Body of pancreas (tissue), 4 donors: ENCODE data around the gene HAO1. TPM values are rescaled to one million over a fixed set of nuclear protein-coding genes. Genes with fewer than 3 reads are reported as not detected.
A peak's percentile ranks its signal among the peaks of the same experiment; 100 is the strongest.

Source experiments
- ATAC-seq: fragments of 150-250 bp; one replicate; pipeline ENCODE4 v1.9.1; 2016
- DNase-seq, 4 donors: peaks; one replicate each; pipeline ENCODE4 v3.0.0-alpha.2; 2019
- H3K27ac ChIP-seq, 4 donors: fragments of 200-600 bp; sonication (generic); 1 replicate in 3 of 4; 2 replicates in 1 of 4; pipeline versions ENCODE4 v1.5.1 to v1.6.1; 2016 to 2019; ENCODE audit warnings: mild to moderate bottlenecking in 1 of 4, mixed read lengths in 1 of 4, moderate library complexity in 1 of 4
- H3K27me3 ChIP-seq, 2 donors: fragments of 200-600 bp; sonication (generic); one replicate each; pipeline ENCODE4 v1.6.0; 2016; ENCODE audit warnings: mild to moderate bottlenecking in 1 of 2
- H3K36me3 ChIP-seq, 2 donors: fragments of 200-600 bp; sonication (generic); replicated peaks in 1 of 2; 2 replicates each; pipeline ENCODE4 v1.5.1; 2016; ENCODE audit warnings: low read depth in 2 of 2; ENCODE audit not compliant: insufficient read depth in 1 of 2
- H3K4me1 ChIP-seq: fragments of 200-600 bp; sonication (generic); one replicate; pipeline ENCODE4 v1.6.0; 2016
- H3K4me3 ChIP-seq, 2 donors: fragments of 200-600 bp; sonication (generic); 1 replicate in 1 of 2; 2 replicates in 1 of 2; pipeline ENCODE4 v1.5.1; 2016 to 2019
- H3K9me3 ChIP-seq, 3 donors: fragments of 200-600 bp; sonication (generic); 1 replicate in 2 of 3; 2 replicates in 1 of 3; pipeline ENCODE4 v1.5.1; 2016
- CTCF ChIP-seq, 7 experiments: fragments of 450-650 bp in 4 of 7; fragments of 200-600 bp in 3 of 7; sonication (generic) in 3 of 7; IDR thresholded peaks; one replicate each; pipeline ENCODE4 v1.5.1; 2016 to 2019; ENCODE audit warnings: antibody characterized with exemption in 7 of 7
- POLR2A ChIP-seq, 3 donors: fragments of 450-650 bp; IDR thresholded peaks; one replicate each; pipeline ENCODE4 v1.6.1; 2016; ENCODE audit warnings: antibody characterized with exemption in 3 of 3, mild to moderate bottlenecking in 2 of 3
- WGBS, 2 donors: methylation state at CpG; one replicate each; pipeline ENCODE4 v1.1.5; 2017; 5-methylcytosine and 5-hydroxymethylcytosine counted together
- intact Hi-C: fragments of 100-400 bp; cut with DNase I; formaldehyde crosslinking; loops from one replicate; pipeline ENCODE4 v1.15.1; 2023
- total RNA-seq, 2 donors: library from RNA; depleted of rRNA; stranded (reverse); fragments of >200 nt; gene quantifications; one replicate each; pipeline ENCODE4 v1.1.0, GENCODE V29; 2016

Gene HAO1
- total RNA-seq: not detected

- H3K9me3 ChIP-seq: no peaks in the 10 kb centered on the region
- no peak for TF ChIP-seq POLR2A (IDR thresholded peaks at IDR 0.05)
- no peak for TF ChIP-seq CTCF (IDR thresholded peaks at IDR 0.05)
- DNase-seq (peak in 2 of 4 donors; percentile 8 to 25), ATAC-seq (peak; percentile 52)
- intact Hi-C loops: no loop called here
- no peaks in the 10 kb centered on the region for H3K27me3 ChIP-seq
- no peaks in the 10 kb centered on the region for H3K36me3 ChIP-seq
- 16 to 23% methylated on average over 3 of the region's 3 CpGs for WGBS, 2 donors
- no peak within 1 kb of the TSS for H3K4me3 ChIP-seq
- H3K27ac ChIP-seq: peak within 1 kb of the TSS in 1 of 4 donors; percentile 28
- H3K4me1 ChIP-seq: peaks cover 15% of the 10 kb centered on the region
Measured at GRCh38 chr20:7940341-7940740, at the start of gene HAO1. Gene HAO1 (minus strand): TSS chr20:7940458. CDS start chr20:7940422, 36 bp downstream.

DNA sequence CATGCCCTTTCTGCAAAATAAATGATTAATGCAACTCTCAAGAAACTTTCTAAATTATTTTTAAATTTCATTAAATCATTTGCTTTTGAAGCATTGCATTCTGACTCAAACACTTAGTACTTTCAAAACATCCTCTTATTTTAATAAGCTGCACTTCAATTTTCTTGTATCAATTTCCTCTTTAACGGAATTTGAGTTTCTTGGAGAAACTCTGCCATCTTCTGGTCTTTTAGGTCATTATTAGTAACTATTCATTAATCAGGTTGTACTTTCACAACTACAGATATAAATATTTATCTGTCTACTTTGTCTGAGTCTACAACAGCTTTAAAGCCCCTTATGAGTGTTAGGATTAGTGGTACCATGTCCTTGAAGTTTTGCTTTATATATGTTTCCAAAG, 49.1 kb upstream of the HAO1 start:
- 41 to 58% methylated on average over 1 of the region's 1 CpG for WGBS, 2 donors
- no peak overlapping the region for H3K4me3 ChIP-seq
- H3K4me1 ChIP-seq: no peaks in the 10 kb centered on the region
- H3K27ac ChIP-seq: no peak overlapping the region
- TF ChIP-seq CTCF (IDR thresholded peaks at IDR 0.05): peak in 3 of 7 experiments; percentile 7 to 36 (median 22)
- TF ChIP-seq POLR2A (IDR thresholded peaks at IDR 0.05): no peak
- no peaks in the 10 kb centered on the region for H3K27me3 ChIP-seq
- peaks cover 0 to 2% of the 10 kb centered on the region in 2 donors for H3K36me3 ChIP-seq
- peaks cover 0 to 3% (median 0%) of the 10 kb centered on the region in 3 donors for H3K9me3 ChIP-seq
- intact Hi-C loops: no loop called here
- DNase-seq (no peak), ATAC-seq (no peak)

DNA sequence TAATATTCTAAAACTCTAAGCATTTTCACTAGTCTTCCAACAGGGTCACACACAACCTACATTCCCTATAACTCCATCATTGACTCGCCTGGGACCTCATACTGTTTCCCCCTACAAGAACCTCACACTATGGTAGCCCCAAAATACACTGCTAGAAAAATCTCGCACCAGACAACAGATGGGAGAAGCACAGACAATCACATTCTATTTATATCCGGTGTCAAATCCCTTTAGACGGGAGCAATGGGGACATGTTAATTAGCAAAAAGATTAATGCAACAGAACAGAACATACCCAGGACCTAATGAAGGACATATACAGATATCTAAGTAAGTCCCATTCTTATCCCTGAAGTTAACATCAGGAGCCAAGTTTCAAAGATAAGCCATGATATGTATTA, 45.7 kb upstream of the HAO1 start:
- H3K4me3 ChIP-seq: no peak overlapping the region
- TF ChIP-seq CTCF (IDR thresholded peaks at IDR 0.05) (no peak), POLR2A (IDR thresholded peaks at IDR 0.05) (no peak)
- 91 to 97% methylated on average over 4 of the region's 4 CpGs for WGBS, 2 donors

DNA sequence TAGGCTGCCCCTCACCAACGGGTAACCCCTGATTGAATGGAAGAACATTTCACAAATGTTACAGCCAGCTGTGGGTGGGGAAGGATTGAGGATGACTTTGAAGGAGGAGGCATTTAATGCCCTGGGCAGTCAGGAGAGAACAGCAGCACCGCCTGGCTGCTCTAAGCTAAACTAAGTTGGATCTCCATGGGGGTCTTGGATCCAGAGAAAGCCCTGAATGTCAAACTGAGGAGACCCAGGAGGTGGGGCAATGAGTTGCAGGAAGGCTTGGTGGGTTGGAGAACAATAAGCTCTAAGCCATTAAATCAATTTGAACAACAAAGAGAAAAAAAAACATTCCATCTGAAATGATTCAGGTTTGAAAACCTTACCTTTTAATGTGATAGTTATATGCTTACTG, 43.9 kb upstream of the HAO1 start:
- intact Hi-C loops: no loop called here
- H3K4me3 ChIP-seq: no peak overlapping the region

More for the DNA sequence above, 45.7 kb upstream of the HAO1 start:
- no peak for DNase-seq
- ATAC-seq: no peak
- Histone ChIP-seq H3K36me3 (peaks cover 0 to 8% of the 10 kb centered on the region in 2 donors), H3K9me3 (no peaks in the 10 kb centered on the region), H3K4me1 (peaks cover 7% of the 10 kb centered on the region), H3K27ac (no peak overlapping the region), H3K27me3 (no peaks in the 10 kb centered on the region)
- intact Hi-C loops: no loop called here

More for the DNA sequence above, 43.9 kb upstream of the HAO1 start:
- 82 to 92% methylated on average over 2 of the region's 2 CpGs for WGBS, 2 donors
- DNase-seq (no peak), ATAC-seq (no peak)
- no peaks in the 10 kb centered on the region for H3K9me3 ChIP-seq
- peaks cover 0 to 8% of the 10 kb centered on the region in 2 donors for H3K36me3 ChIP-seq
- H3K27me3 ChIP-seq: no peaks in the 10 kb centered on the region
- no peak overlapping the region for H3K27ac ChIP-seq
- TF ChIP-seq POLR2A (IDR thresholded peaks at IDR 0.05) (no peak), CTCF (IDR thresholded peaks at IDR 0.05) (no peak)
- H3K4me1 ChIP-seq: peaks cover 7% of the 10 kb centered on the region
